B cell (primary cell): ENCODE results near the gene SCAMP1. TPM values are rescaled to one million over a fixed set of nuclear protein-coding genes. Genes with fewer than 3 reads are reported as not detected.

Experiments
- ATAC-seq: fragments of 200-7000 bp; cut with Tn5 transposase; one replicate; pipeline ENCODE4 v1.10.0; 2021; ENCODE audit warnings: low read depth, mild to moderate bottlenecking, moderate number of reproducible peaks, moderate library complexity
- CTCF ChIA-PET: fragments of 350-600 bp; sonication (Branson Sonifier 250); formaldehyde crosslinking; loops from one replicate; lab custom pipeline; 2021; ENCODE audit warnings: antibody characterized with exemption, inconsistent platforms; lab: Charles Lee
- POLR2A ChIA-PET: fragments of 350-600 bp; sonication (Branson Sonifier 250); formaldehyde crosslinking; loops from one replicate; lab custom pipeline; 2021; ENCODE audit warnings: antibody characterized with exemption; lab: Charles Lee
- DNase-seq: peaks from one replicate; pipeline ENCODE4 v3.0.0; 2013
- H2AFZ ChIP-seq: 2 replicates; pipeline ENCODE4 v1.6.1; 2012; ENCODE audit warnings: mild to moderate bottlenecking, low read depth, low read length; ENCODE audit not compliant: insufficient read depth, poor library complexity, severe bottlenecking
- H3K27ac ChIP-seq, 2 donors: 1 replicate in 1 of 2; 2 replicates in 1 of 2; pipeline ENCODE4 v1.5.1; 2012 to 2013; ENCODE audit warnings: low read length in 2 of 2, mild to moderate bottlenecking in 2 of 2, moderate library complexity in 1 of 2
- H3K27me3 ChIP-seq, 4 experiments: fragments of 200-600 bp in 1 of 4; sonication (generic) in 1 of 4; replicated peaks in 1 of 4; 1 replicate in 2 of 4; 2 replicates in 2 of 4; pipeline versions ENCODE4 v1.6.1 to v1.7.0; 2013 to 2016; ENCODE audit warnings: low read length in 3 of 4, mild to moderate bottlenecking in 2 of 4, mixed read lengths in 1 of 4, moderate library complexity in 1 of 4; ENCODE audit not compliant: insufficient read depth in 4 of 4, control insufficient read depth in 3 of 4; ENCODE audit errors: control extremely low read depth in 1 of 4
- H3K36me3 ChIP-seq, 2 experiments: replicated peaks in 1 of 2; 1 replicate in 1 of 2; 2 replicates in 1 of 2; pipeline versions ENCODE4 v1.6.1 to v1.7.1; 2013; ENCODE audit warnings: low read length in 1 of 2; ENCODE audit not compliant: insufficient read depth in 2 of 2, control insufficient read depth in 1 of 2; ENCODE audit errors: control extremely low read depth in 1 of 2, extremely low read depth in 1 of 2
- H3K4me1 ChIP-seq, 2 donors: fragments of 200-600 bp in 1 of 2; sonication (generic) in 1 of 2; 1 replicate in 1 of 2; 2 replicates in 1 of 2; pipeline versions ENCODE4 v1.5.1 to v1.6.1; 2013 to 2017; ENCODE audit warnings: low read length in 2 of 2; ENCODE audit not compliant: control insufficient read depth in 2 of 2, insufficient read depth in 2 of 2
- H3K4me2 ChIP-seq: replicated peaks from 2 replicates; pipeline ENCODE3; 2012; ENCODE audit warnings: mild to moderate bottlenecking, low read depth, low read length; ENCODE audit not compliant: poor library complexity, severe bottlenecking
- H3K4me3 ChIP-seq, 5 experiments: fragments of 200-600 bp in 1 of 5; sonication (generic) in 1 of 5; 1 replicate in 3 of 5; 2 replicates in 2 of 5; pipeline versions ENCODE4 v1.5.1 to v1.7.0; 2011 to 2016; ENCODE audit warnings: low read length in 4 of 5, mild to moderate bottlenecking in 4 of 5, low read depth in 2 of 5, control low read depth in 1 of 5, moderate library complexity in 1 of 5; ENCODE audit not compliant: insufficient read depth in 1 of 5; ENCODE audit errors: control extremely low read depth in 1 of 5, extremely low read depth in 1 of 5
- H3K79me2 ChIP-seq: fragments of 200-600 bp; sonication (generic); one replicate; pipeline ENCODE4 v1.6.0; 2016; ENCODE audit warnings: low read length; ENCODE audit not compliant: control insufficient read depth, insufficient read depth
- H3K9ac ChIP-seq: fragments of 200-600 bp; sonication (generic); 2 replicates; pipeline ENCODE4 v1.6.1; 2017; ENCODE audit warnings: mild to moderate bottlenecking, low read length, moderate library complexity
- H3K9me3 ChIP-seq, 3 donors: one replicate each; pipeline versions ENCODE4 v1.6.1 to v1.7.1; 2013; ENCODE audit warnings: low read length in 2 of 3; ENCODE audit not compliant: control insufficient read depth in 2 of 3, insufficient read depth in 1 of 3; ENCODE audit errors: control extremely low read depth in 1 of 3
- H4K20me1 ChIP-seq: 2 replicates; pipeline ENCODE4 v1.6.0; 2012; ENCODE audit warnings: mild to moderate bottlenecking, low read length; ENCODE audit not compliant: insufficient read depth, control insufficient read depth, poor library complexity, severe bottlenecking
- H3K27ac Mint-ChIP-seq: one replicate; pipeline ENCODE4 v1.8.0; 2021; ENCODE audit warnings: mixed read lengths
- H3K27me3 Mint-ChIP-seq: one replicate; pipeline ENCODE4 v1.8.0; 2021; ENCODE audit warnings: mixed read lengths
- H3K4me1 Mint-ChIP-seq: one replicate; pipeline ENCODE4 v1.8.0; 2021; ENCODE audit warnings: mixed read lengths
- H3K4me3 Mint-ChIP-seq: one replicate; pipeline ENCODE4 v1.8.0; 2021; ENCODE audit warnings: mixed read lengths
- H3K9me3 Mint-ChIP-seq: one replicate; pipeline ENCODE4 v1.8.0; 2022; ENCODE audit warnings: mixed read lengths; ENCODE audit not compliant: insufficient read depth
- EZH2 ChIP-seq: IDR thresholded peaks from 2 replicates; pipeline ENCODE4 v1.6.1; 2012; ENCODE audit warnings: borderline replicate concordance, low read depth, mild to moderate bottlenecking, moderate library complexity, low read length; ENCODE audit not compliant: insufficient read depth, poor library complexity, severe bottlenecking
- WGBS: methylation state at CpG from one replicate; pipeline ENCODE4 v1.1.5; 2013; ENCODE audit warnings: missing lambda C conversion rate; ENCODE audit not compliant: insufficient coverage; 5-methylcytosine and 5-hydroxymethylcytosine counted together
- intact Hi-C: fragments of 100-400 bp; cut with micrococcal nuclease; formaldehyde crosslinking; loops from one replicate; pipeline ENCODE4 v1.10.0; 2022
- polyA plus RNA-seq: library from polyadenylated mRNA; depleted of rRNA; stranded (reverse); fragments of >200 nt; gene quantifications from 2 replicates; pipeline ENCODE4 v1.2.3, GENCODE V29; 2012
- total RNA-seq, 2 donors: library from RNA; stranded (reverse); fragments of 120-200 nt in 1 of 2; gene quantifications; 1 replicate in 1 of 2; 2 replicates in 1 of 2; pipeline versions ENCODE4 v1.2.3 to v1.2.4, GENCODE V29; 2013 to 2022
- TF ChIP-seq, protein P1 (sequence below): fragments of 200-600 bp; IDR thresholded peaks from one replicate; pipeline ENCODE4 v1.8.0; 2022; ENCODE audit warnings: antibody characterized with exemption, mild to moderate bottlenecking

Gene SCAMP1
- total and polyA plus RNA-seq, 2 donors (not counting 1 experiment from before 2014, with no cell fraction given): 3.8 to 25.4 TPM

DNA sequence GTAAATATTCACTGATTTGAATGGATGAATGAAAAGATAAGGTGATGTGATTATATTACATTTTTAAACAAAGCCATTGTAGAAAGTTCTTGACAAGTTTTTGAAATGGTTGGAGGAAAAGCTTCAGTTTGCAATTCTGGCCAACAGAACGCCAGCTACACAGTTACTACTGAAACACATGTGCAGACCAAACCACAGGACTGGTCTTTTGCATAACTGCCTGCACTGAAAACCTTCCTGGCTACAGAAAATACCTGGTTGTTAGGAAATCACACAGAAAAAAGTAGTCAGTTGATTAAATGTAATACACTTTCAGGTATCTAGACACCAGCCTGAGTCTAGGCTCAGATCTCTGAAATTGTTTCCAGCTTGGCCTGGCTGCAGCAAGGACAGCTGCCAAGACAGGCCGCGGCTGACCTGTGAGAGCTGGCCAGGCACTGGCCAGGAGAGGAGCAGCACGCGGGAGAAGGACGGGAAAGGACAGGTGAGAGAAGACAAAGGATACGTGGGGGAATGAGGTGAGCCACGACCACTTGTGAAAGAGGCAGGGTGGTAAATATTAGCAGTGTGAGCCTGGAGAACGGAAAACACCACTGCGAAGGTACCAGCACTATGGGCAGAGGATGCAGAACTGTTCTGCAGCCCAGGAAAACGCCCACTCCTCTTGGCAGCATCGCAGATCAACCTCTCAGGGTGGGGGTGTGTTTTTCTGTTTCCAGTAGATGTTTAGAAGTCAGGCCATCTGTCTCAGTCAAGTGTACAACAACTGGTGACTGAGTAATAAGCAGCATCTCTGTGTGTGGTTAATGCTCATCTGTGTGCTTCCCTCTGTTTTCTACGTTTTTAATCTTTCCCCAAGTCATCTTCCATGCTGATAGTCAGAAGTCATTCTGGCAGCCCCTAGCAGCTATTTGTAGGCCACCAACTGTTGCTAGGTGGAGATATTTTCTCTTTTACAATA lies 137.4 kb downstream of the SCAMP1 start:
- Histone ChIP-seq H4K20me1 (no peaks in the 10 kb centered on the region), H3K27me3 (no peaks in the 10 kb centered on the region), H2AFZ (no peak overlapping the region), H3K9ac (no peak overlapping the region), H3K4me1 (peaks cover 10 to 13% of the 10 kb centered on the region in 2 donors), H3K36me3 (no peaks in the 10 kb centered on the region), H3K4me2 (no peak overlapping the region), H3K9me3 (no peaks in the 10 kb centered on the region), H3K79me2 (peaks cover 7% of the 10 kb centered on the region), H3K27ac (no peak overlapping the region), H3K4me3 (no peak overlapping the region)
- Mint-ChIP-seq H3K9me3 (no peaks in the 10 kb centered on the region), H3K4me1 (peaks cover 45% of the 10 kb centered on the region), H3K27ac (no peak overlapping the region), H3K4me3 (no peak overlapping the region), H3K27me3 (no peaks in the 10 kb centered on the region)
- ATAC-seq (no peak), DNase-seq (no peak)
- intact Hi-C loops: no loop called here
- ChIA-PET POLR2A (no interaction called here), CTCF (interaction anchor here (0.6 kb wide), 1 partner anchor 9 kb away, joined by 3 read pairs; no protein-coding TSS in a partner anchor)
- WGBS: 65% methylated on average over 10 of the region's 13 CpGs
- TF ChIP-seq, protein P1, sequence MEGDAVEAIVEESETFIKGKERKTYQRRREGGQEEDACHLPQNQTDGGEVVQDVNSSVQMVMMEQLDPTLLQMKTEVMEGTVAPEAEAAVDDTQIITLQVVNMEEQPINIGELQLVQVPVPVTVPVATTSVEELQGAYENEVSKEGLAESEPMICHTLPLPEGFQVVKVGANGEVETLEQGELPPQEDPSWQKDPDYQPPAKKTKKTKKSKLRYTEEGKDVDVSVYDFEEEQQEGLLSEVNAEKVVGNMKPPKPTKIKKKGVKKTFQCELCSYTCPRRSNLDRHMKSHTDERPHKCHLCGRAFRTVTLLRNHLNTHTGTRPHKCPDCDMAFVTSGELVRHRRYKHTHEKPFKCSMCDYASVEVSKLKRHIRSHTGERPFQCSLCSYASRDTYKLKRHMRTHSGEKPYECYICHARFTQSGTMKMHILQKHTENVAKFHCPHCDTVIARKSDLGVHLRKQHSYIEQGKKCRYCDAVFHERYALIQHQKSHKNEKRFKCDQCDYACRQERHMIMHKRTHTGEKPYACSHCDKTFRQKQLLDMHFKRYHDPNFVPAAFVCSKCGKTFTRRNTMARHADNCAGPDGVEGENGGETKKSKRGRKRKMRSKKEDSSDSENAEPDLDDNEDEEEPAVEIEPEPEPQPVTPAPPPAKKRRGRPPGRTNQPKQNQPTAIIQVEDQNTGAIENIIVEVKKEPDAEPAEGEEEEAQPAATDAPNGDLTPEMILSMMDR: no peak
- no peak for TF ChIP-seq EZH2

DNA sequence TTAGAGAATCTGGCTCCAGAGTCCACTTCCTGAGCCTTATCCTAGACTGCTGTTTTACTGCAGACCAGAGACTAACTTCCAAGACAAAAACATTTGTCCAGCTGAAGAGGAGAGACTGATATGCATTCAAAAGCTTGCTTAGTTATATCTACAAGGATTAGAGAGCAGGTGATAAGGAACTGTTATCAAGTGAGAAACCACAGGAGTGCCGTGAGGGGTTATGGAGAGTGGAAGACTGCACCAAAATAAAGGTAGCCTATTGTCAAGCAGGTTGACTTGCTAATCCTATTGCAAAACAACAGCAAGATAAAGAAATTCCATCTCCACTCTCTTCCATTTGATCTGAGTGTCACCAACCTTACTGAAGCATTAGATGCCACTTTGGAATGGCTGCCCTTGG lies 139.1 kb downstream of the SCAMP1 start:
- no peak for TF ChIP-seq EZH2
- no peaks in the 10 kb centered on the region for H4K20me1 ChIP-seq
- H3K4me2 ChIP-seq: no peak overlapping the region
- H3K9ac ChIP-seq: no peak overlapping the region
- no CpG with 5 or more reads among the region's 1 CpG for WGBS
- no peaks in the 10 kb centered on the region for H3K27me3 ChIP-seq
- Mint-ChIP-seq H3K27me3 (no peaks in the 10 kb centered on the region), H3K4me3 (no peak overlapping the region), H3K4me1 (peaks cover 47% of the 10 kb centered on the region), H3K9me3 (no peaks in the 10 kb centered on the region), H3K27ac (no peak overlapping the region)
- intact Hi-C loops: no loop called here
- CTCF ChIA-PET: interaction anchor here (1.1 kb wide), 1 partner anchor 466 kb away, joined by 3 read pairs; no protein-coding TSS in a partner anchor
- H3K27ac ChIP-seq: no peak overlapping the region
- peaks cover 7% of the 10 kb centered on the region for H3K79me2 ChIP-seq
- H3K4me3 ChIP-seq: no peak overlapping the region
- no peaks in the 10 kb centered on the region for H3K9me3 ChIP-seq
- H3K36me3 ChIP-seq: no peaks in the 10 kb centered on the region
- H2AFZ ChIP-seq: no peak overlapping the region
- DNase-seq: no peak
- POLR2A ChIA-PET: no interaction called here
- peaks cover 10 to 13% of the 10 kb centered on the region in 2 donors for H3K4me1 ChIP-seq
- ATAC-seq: no peak
